DND-41 (cell line): ENCODE results near the gene NRL.

Source experiments
- CTCF ChIP-seq: IDR thresholded peaks from 2 replicates; pipeline ENCODE4 v1.5.1; 2012; ENCODE audit warnings: borderline replicate concordance, low read length, moderate library complexity, mild to moderate bottlenecking; ENCODE audit not compliant: poor library complexity, severe bottlenecking; ENCODE audit errors: extremely low read depth
- EZH2 ChIP-seq: IDR thresholded peaks from 3 replicates; pipeline ENCODE4 v1.6.1; 2012; ENCODE audit warnings: borderline replicate concordance, low read depth, mild to moderate bottlenecking, moderate library complexity, low read length, inconsistent platforms; ENCODE audit not compliant: severe bottlenecking

- no peak for TF ChIP-seq EZH2
- TF ChIP-seq CTCF: no peak
Measured at GRCh38 chr14:24070285-24071143, 44.2 kb downstream of the NRL start.
